SK-N-SH treated with all-trans-retinoic acid at 6 μM for 48 hours (cell line): ENCODE results near the gene CFAP100.

Source experiments
- ATAC-seq: fragments of 200-7000 bp; cut with Tn5 transposase; 3 replicates; pipeline ENCODE4 v1.9.1; 2020; ENCODE audit warnings: mild to moderate bottlenecking, moderate library complexity
- BACH2 ChIP-seq: fragments of 250-450 bp; sonication (Bioruptor Pico); IDR thresholded peaks from 2 replicates; pipeline ENCODE4 v1.9.0; 2021; ENCODE audit warnings: mild to moderate bottlenecking, borderline replicate concordance
- ESRRG ChIP-seq: fragments of 250-450 bp; sonication (Bioruptor Pico); IDR thresholded peaks from 2 replicates; pipeline ENCODE4 v1.6.1; 2021; ENCODE audit warnings: mild to moderate bottlenecking
- ISL1 ChIP-seq: fragments of 250-450 bp; sonication (Bioruptor Pico); IDR thresholded peaks from 2 replicates; pipeline ENCODE4 v2.1.2; 2022; ENCODE audit warnings: mild to moderate bottlenecking, moderate library complexity
- OSR1 ChIP-seq: fragments of 250-450 bp; sonication (Bioruptor Pico); IDR thresholded peaks from 2 replicates; pipeline ENCODE4 v1.8.0; 2022; ENCODE audit warnings: moderate library complexity, mild to moderate bottlenecking, inconsistent platforms
- RARB ChIP-seq: fragments of 250-450 bp; sonication (Bioruptor Pico); IDR thresholded peaks from 2 replicates; pipeline ENCODE4 v1.8.0; 2021; ENCODE audit warnings: mild to moderate bottlenecking, moderate library complexity
- SNAI2 ChIP-seq: fragments of 250-450 bp; sonication (Bioruptor Pico); IDR thresholded peaks from 2 replicates; pipeline ENCODE4 v1.5.0; 2020; ENCODE audit warnings: mild to moderate bottlenecking, moderate library complexity
- TCF4 ChIP-seq: fragments of 250-450 bp; sonication (Bioruptor Pico); IDR thresholded peaks from 2 replicates; pipeline ENCODE4 v1.8.0; 2021; ENCODE audit warnings: mild to moderate bottlenecking, moderate library complexity, borderline replicate concordance
- TOX ChIP-seq: fragments of 250-450 bp; sonication (Bioruptor Pico); IDR thresholded peaks from 2 replicates; pipeline ENCODE4 v1.8.0; 2021; ENCODE audit warnings: mild to moderate bottlenecking, moderate library complexity, borderline replicate concordance
- ZC3H10 ChIP-seq: fragments of 250-450 bp; sonication (Bioruptor Pico); IDR thresholded peaks from 2 replicates; pipeline ENCODE4 v1.5.1; 2021; ENCODE audit warnings: mild to moderate bottlenecking, moderate library complexity
- ZNF70 ChIP-seq: fragments of 450-650 bp; formaldehyde crosslinking; IDR thresholded peaks from 2 replicates; pipeline ENCODE4 v1.5.0; 2020; ENCODE audit warnings: mild to moderate bottlenecking, moderate library complexity
- TF ChIP-seq, protein P1 (sequence below): fragments of 250-450 bp; sonication (Bioruptor Pico); IDR thresholded peaks from 2 replicates; pipeline ENCODE4 v1.5.1; 2021; ENCODE audit warnings: mild to moderate bottlenecking, moderate library complexity
- TF ChIP-seq, protein P2 (sequence below): fragments of 250-450 bp; sonication (Bioruptor Pico); IDR thresholded peaks from 2 replicates; pipeline ENCODE4 v1.5.1; 2020; ENCODE audit warnings: low read depth, mild to moderate bottlenecking, moderate library complexity
- TF ChIP-seq, protein P3 (sequence below): fragments of 250-450 bp; sonication (Bioruptor Pico); IDR thresholded peaks from 2 replicates; pipeline ENCODE4 v1.5.0; 2020; ENCODE audit warnings: mild to moderate bottlenecking, moderate library complexity
- TF ChIP-seq, protein P4 (sequence below): fragments of 250-450 bp; sonication (Bioruptor Pico); IDR thresholded peaks from 2 replicates; pipeline ENCODE4 v1.8.0; 2020; ENCODE audit warnings: mild to moderate bottlenecking, moderate library complexity, borderline replicate concordance

CFAP100 gene

DNA sequence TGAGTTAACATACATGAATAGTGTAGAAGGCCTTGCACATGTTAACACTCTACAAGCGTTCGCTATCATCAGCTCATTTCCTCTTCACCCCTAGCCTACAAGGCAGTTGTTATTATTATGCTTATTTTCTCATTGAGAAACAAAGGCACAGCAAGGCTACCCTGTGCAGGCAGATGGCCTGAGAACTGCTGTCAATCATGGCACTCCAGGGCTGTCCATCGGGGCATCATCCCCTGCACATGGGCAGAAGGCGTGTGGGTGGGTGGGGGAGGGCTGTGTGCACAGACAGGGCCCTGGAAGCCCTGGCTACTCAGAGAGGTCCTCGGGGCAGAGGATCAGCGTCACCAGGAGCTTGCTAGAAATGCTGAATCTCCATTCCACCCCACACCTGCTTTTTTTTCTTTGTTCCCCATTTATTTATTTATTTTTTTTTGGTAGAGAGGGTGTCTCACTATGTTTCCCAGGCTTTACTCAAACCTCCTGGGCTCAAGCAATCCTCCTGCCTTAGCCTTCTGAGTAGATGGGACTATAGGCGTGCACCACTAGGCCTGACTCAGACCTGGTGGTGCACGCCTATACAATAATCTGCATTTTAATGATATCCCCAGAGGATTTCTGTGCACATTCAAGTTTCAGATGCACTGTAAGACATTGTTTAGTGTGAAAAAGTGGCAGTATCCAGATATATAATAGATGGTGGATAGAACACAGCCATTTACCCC is 90.6 kb downstream of the CFAP100 start:
- no peak for ATAC-seq
- TF ChIP-seq ESRRG (CRISPR knock-in tag), result no peak
- TF ChIP-seq, protein P1, sequence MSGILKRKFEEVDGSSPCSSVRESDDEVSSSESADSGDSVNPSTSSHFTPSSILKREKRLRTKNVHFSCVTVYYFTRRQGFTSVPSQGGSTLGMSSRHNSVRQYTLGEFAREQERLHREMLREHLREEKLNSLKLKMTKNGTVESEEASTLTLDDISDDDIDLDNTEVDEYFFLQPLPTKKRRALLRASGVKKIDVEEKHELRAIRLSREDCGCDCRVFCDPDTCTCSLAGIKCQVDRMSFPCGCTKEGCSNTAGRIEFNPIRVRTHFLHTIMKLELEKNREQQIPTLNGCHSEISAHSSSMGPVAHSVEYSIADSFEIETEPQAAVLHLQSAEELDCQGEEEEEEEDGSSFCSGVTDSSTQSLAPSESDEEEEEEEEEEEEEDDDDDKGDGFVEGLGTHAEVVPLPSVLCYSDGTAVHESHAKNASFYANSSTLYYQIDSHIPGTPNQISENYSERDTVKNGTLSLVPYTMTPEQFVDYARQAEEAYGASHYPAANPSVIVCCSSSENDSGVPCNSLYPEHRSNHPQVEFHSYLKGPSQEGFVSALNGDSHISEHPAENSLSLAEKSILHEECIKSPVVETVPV (CRISPR knock-in tag), result no peak

DNA sequence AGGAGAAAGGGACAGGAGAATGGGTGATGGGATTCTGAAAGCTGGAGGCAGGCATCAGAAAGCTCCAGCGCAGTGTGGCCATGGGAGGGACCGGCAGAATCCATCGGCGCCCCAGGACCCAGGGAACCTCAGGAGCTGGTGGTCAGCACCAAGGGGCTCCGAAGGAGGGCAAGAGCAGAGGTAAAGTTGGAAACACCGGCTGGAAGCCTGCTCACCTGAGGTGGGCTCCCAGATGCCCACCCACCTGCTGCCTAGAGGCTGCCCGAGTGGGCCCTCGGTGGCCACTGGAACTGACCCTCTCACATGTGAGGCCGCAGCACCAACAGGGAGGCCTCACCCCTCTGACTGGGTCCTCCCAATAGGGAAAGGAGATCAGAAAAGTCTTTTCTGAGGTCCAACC is 91.2 kb downstream of the CFAP100 start:
- no peak for ATAC-seq
- TF ChIP-seq, protein P2, sequence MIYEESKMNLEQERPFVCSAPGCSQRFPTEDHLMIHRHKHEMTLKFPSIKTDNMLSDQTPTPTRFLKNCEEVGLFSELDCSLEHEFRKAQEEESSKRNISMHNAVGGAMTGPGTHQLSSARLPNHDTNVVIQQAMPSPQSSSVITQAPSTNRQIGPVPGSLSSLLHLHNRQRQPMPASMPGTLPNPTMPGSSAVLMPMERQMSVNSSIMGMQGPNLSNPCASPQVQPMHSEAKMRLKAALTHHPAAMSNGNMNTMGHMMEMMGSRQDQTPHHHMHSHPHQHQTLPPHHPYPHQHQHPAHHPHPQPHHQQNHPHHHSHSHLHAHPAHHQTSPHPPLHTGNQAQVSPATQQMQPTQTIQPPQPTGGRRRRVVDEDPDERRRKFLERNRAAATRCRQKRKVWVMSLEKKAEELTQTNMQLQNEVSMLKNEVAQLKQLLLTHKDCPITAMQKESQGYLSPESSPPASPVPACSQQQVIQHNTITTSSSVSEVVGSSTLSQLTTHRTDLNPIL, result no peak
- no peak for TF ChIP-seq ZNF70 (CRISPR knock-in tag)
- TF ChIP-seq, protein P3, sequence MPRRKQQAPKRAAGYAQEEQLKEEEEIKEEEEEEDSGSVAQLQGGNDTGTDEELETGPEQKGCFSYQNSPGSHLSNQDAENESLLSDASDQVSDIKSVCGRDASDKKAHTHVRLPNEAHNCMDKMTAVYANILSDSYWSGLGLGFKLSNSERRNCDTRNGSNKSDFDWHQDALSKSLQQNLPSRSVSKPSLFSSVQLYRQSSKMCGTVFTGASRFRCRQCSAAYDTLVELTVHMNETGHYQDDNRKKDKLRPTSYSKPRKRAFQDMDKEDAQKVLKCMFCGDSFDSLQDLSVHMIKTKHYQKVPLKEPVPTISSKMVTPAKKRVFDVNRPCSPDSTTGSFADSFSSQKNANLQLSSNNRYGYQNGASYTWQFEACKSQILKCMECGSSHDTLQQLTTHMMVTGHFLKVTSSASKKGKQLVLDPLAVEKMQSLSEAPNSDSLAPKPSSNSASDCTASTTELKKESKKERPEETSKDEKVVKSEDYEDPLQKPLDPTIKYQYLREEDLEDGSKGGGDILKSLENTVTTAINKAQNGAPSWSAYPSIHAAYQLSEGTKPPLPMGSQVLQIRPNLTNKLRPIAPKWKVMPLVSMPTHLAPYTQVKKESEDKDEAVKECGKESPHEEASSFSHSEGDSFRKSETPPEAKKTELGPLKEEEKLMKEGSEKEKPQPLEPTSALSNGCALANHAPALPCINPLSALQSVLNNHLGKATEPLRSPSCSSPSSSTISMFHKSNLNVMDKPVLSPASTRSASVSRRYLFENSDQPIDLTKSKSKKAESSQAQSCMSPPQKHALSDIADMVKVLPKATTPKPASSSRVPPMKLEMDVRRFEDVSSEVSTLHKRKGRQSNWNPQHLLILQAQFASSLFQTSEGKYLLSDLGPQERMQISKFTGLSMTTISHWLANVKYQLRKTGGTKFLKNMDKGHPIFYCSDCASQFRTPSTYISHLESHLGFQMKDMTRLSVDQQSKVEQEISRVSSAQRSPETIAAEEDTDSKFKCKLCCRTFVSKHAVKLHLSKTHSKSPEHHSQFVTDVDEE (CRISPR knock-in tag), result no peak
- TF ChIP-seq BACH2 (CRISPR knock-in tag), result no peak
- TF ChIP-seq, protein P1 (CRISPR knock-in tag), result no peak
- TF ChIP-seq OSR1 (CRISPR knock-in tag), result no peak
- TF ChIP-seq, protein P4, sequence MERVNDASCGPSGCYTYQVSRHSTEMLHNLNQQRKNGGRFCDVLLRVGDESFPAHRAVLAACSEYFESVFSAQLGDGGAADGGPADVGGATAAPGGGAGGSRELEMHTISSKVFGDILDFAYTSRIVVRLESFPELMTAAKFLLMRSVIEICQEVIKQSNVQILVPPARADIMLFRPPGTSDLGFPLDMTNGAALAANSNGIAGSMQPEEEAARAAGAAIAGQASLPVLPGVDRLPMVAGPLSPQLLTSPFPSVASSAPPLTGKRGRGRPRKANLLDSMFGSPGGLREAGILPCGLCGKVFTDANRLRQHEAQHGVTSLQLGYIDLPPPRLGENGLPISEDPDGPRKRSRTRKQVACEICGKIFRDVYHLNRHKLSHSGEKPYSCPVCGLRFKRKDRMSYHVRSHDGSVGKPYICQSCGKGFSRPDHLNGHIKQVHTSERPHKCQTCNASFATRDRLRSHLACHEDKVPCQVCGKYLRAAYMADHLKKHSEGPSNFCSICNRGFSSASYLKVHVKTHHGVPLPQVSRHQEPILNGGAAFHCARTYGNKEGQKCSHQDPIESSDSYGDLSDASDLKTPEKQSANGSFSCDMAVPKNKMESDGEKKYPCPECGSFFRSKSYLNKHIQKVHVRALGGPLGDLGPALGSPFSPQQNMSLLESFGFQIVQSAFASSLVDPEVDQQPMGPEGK (CRISPR knock-in tag), result no peak
- TF ChIP-seq ESRRG (CRISPR knock-in tag), result no peak
- TF ChIP-seq TOX (CRISPR knock-in tag), result no peak
- no peak for TF ChIP-seq TCF4 (CRISPR knock-in tag)
- no peak for TF ChIP-seq ZC3H10 (CRISPR knock-in tag)
- TF ChIP-seq ISL1 (CRISPR knock-in tag), result no peak
- TF ChIP-seq RARB (CRISPR knock-in tag), result no peak
- TF ChIP-seq SNAI2 (CRISPR knock-in tag), result no peak
